ENCODE measurements around the gene PFN3. TPM values are rescaled to one million over a fixed set of nuclear protein-coding genes. Genes with fewer than 3 reads are reported as not detected.
A peak's percentile ranks its signal among the peaks of the same experiment; 100 is the strongest.
"Not testable (repeated sequence)": the region's sequence is repeated elsewhere in the genome, so short reads cannot be mapped to it uniquely, and the experiment has no call there.

Gene PFN3
- total RNA-seq, 1 donor from 2014 or later = not detected

DNA sequence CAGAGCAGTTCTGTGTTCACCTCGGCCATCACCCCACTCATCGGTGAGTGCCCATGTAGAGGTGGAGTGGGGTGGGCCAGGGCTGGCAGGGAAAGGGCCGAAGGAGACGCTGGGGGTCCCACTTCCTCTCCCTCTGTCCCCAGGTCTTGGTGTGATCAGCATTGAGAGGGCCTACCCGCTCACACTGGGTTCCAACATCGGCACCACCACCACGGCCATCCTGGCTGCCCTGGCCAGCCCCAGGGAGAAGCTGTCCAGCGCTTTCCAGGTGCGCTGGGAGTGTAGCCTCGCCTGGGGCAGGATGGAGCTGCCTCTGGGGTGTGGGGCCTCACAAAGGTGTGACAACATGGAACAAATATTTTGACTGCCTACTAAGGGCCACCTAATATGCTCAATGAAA is 3.7 kb downstream of the PFN3 start:
- no peak for DNase-seq (ENCODE audit: low read depth in 2 of 2)

DNA sequence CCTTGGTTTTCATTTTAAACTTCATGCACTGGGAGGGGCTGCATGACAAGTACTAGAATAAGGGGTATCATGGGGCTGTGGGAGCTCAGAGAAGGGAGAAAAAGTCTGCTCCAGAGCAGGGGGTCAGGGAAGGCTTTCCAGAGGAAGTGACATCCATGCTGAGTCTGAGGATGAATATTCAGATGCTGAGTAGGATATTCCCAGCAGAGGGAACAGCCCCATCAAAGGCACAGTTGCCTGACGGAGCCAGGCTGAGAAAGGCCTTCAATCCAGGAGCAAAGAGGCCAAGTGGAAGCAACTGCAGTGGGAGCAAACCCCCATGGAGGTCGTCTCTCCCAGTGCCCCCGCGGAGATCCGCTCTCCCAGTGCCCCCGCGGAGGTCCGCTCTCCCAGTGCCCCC is 4.4 kb downstream of the PFN3 start:
- no peak for DNase-seq (ENCODE audit: low read depth in 2 of 2)

DNA sequence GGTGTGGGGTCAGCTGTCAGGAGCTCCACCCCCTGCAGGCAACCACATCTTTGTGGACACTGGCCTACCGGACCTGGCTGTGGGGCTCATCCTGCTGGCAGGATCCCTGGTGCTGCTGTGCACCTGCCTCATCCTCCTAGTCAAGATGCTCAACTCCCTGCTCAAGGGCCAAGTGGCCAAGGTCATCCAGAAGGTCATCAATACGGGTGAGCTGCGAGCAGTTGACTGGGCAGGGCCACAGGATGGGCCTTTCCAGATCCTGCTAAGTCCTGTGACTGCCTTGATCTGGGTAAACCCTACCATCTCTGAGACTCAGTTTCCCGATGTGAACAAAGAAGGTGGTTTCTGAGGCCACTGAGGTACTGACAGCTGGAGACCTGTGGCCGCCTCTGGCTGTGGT is 6.5 kb downstream of the PFN3 start:
- no peak for DNase-seq (ENCODE audit: low read depth in 2 of 2)

DNA sequence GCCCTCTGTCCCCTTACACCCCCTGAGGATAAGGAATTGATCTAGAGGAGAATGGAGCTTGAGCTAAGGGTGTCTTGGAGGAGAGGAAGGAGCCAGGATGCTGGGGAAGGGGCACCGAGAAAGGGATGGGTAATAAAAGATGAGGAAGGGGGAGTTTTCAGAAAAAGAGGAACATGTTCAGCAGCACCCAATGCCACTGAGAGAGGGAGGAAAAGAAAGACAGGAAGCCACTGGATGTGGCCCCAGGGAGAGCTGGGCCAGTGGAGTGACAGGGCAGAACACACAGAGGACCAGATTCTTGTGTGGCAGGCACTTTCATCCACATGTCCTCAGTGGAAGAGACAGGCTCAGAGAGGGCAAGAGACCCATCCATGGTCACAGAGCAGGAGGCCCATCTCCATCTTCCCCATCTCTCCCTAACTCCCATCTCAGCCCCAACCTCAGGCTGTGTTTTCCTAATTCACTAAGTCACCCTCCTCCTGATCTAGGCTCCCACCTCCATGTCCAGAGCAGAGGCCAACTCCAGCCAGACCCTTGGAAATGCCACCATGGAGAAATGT is 7.2 kb downstream of the PFN3 start:
- no peak for DNase-seq (ENCODE audit: low read depth in 2 of 2)

DNA sequence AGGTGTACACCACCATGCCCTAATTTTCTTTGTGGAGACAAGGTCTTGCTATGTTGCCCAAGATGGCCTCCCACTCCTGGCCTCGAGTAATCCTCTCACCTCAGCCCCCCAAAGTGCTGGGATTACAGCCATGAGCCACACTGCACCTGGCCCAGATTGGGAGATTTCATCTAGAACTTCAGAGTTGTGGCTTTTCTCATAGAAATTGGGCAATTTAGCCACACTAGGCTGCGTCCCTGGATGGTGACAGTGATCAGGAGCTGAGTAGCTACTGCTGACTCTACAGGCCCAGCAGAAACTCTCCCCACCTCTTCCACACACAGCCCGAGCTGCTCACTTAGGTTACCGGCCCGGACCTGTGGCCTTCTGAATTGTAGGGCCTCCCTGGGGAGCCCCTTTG is 7.7 kb downstream of the PFN3 start:
- DNase-seq (ENCODE audit: low read depth in 2 of 2) = no peak

DNA sequence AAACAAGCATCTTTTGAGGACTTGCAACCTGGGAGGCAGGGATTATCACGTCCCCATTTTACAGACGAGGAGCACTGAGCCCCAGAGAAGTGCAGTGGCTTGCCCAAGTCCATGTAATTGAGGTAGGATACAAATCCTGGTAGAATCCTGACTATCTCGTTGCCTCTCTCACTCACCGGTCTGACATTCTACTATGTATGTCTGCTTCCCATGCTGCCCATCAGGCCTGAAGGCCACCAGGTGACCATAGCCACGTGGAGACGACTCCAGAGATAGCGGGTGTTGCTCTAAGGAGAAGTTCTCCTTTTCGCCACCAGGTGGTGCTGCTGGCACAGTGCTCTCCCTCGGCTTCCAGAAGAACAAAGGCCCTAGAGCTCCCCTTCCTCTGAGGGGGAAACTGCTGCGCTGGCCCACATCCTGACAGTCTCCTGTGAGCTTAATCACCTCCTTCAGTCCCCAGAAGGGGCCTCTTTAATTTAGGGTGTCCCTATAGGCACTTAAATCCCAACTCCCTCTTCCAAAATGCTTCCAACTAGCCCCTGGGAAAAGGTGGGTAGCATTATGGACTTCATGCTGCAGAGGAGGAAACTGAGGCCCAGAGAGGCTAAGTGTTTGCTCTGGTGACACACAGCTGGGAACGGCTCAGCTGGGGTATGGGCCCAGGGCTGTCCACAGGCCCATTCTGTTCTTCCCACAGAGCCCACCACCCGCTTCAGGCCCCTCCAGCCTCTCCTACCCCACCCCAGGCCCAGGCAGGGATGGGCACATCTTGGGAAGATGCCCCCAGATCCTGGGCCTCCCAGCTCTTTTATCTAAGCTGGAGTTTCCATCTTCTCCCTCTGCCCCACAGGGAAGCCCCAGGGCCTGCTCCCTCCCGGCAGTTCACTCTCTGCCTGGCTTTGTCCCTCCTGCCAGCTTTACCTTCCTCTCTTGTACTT is 9.8 kb downstream of the PFN3 start:
- DNase-seq (ENCODE audit: low read depth in 2 of 2) = peak; percentile 55 to 80

DNA sequence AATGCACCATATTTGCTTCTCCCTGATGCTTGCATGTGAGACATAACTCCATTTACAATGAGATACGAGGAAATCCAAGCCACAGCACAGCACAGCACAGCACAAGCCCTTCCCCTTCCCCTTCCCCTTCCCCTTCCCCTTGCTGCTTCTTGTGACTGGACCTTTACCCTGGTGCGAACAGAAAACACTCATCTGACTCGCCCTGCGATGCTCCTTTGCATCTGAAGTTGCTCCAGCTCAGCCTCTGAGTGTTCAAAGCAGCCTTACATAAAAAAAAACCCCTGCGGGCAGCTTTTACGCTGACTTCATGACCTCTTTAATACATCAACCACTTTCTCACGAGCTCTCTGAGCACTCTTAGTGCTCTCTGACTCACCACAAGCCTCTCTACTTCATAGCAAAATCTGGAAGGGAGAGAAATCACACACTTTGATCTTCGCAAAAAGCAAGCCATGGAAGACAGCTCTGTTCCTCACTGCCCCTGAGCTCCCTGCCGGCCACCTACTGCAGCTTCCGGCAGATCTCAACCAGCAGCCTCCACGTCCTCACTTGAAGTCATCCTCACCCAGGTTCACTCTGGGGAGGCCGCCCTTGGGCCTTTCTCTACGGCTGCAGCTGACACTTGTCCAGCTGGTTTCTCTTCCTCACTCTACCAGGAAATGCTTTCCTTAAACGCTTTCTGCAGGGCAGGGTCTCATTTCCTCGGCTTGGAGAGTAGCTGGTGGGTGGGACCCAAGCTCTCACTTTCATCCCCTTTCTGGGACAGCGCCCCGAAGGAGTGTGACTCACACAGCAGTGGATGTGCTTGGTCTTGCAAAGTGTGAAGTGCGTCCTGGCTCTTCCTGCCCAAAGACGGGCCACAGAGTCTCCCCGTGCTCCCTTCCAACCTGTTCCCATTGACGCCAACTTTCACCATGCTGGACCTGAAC is 11.0 kb downstream of the PFN3 start:
- peak in 1 of 2 donors; percentile 21 for DNase-seq (ENCODE audit: low read depth in 2 of 2)

DNA sequence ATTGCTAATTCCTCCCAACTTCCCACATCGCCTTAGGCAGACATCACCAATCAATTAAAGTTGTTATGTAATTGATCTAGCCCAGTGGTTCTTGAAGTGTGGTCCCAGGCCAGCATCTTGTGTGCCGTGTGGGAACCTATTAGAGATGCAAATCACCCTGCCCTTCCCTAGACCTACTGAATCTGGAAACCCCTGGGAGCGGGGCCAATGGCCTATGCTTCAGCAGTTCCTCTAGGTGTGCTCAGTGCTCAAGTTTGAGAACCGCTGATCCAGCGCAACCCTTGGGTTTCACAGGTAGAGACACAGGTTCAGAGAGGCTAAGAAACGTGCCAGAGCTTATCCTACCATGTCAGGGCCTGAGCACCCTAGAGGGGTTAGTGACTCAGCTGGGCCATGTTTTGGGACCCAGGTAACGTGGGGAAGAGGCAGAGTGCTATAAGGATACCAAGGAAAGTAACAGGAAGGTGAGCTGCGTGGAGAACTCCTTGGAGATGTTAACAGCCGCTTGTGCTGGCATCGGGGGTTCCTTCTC is 11.9 kb downstream of the PFN3 start:
- no peak for DNase-seq (ENCODE audit: low read depth in 2 of 2)

DNA sequence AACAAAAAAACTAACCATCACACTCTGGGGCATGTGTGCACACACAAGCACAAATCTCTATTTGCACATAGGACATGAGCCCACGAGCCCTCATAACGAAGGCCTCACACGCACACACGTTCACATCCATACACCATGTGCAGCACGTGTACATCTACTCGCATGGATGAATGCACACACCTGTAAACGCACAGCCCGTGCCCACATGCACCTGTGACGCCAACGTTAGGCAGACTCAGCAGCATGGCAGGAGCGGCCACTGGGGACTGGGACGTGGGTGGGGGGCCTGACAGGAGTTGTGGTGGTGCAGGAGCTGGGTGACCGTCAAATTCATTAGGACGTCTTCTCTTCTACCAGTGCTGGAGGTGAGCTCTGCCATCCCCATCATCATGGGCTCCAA is 13.1 kb downstream of the PFN3 start:
- no peak for DNase-seq (ENCODE audit: low read depth in 2 of 2)

DNA sequence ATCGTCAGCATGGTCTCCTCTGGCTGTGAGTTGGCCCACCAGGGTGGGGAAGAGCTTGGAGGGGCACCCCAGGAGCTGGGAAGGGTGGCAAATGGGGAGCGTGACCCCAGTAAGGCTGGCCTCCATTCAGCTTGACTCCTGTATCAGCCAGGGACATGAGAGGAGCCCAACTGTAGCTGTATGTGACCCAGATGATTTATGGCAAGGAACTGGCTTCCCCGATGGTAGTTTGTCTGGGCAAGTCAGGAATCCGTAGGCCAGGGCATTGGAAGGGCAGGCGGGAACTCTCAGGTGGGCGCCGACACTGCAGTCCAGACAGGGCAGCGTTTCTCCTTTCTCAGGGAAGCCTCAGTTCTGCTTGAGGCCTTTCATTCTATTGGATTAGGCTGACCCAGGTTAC is 13.9 kb downstream of the PFN3 start:
- no peak for DNase-seq (ENCODE audit: low read depth in 2 of 2)

DNA sequence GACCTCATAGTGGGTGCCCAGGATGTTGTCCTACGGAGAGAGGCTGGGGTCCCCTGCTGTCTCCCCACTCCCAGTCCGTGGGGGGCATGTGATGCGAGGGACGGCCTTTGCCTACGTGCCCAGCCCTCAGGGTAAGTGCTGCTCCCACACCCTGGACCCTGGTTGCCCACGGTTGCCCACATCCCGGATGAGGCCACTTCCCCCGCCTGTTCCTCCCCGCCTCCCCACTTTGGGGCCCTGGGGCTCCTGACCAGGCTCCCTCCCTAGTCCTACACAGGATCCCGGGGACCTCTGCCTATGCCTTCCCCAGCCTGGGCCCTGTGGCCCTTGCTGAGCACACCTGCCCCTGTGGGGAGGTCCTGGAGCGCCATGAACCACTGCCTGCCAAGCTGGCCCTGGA is 14.7 kb downstream of the PFN3 start:
- no peak for DNase-seq (ENCODE audit: low read depth in 2 of 2)

DNA sequence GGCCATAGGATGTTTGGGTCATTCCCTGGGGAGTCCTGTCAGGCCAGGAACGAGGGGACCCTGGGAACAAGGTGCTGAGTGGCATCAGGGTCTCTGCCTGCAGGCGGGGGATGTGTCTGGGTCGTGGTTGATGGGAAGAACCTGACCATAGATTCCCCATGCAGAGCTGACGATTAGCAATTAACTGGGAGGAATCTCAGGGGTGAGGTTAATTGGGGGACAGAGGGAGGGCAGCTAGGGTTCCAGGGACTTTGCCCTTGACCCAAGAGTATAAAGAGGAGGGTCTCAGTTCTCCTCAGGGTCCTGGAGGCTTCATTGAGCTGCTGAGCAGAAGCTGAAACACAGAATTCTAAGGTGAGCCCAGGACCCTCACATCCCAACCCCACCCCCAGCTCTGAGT is 16.3 kb downstream of the PFN3 start, which contains the start of gene SLC34A1:
Gene SLC34A1, plus strand, starts transcription at position 301 of the 400 bp plus-strand sequence. CDS start 1,308 bp downstream, outside the sequence.
- DNase-seq (ENCODE audit: low read depth in 2 of 2) = no peak

DNA sequence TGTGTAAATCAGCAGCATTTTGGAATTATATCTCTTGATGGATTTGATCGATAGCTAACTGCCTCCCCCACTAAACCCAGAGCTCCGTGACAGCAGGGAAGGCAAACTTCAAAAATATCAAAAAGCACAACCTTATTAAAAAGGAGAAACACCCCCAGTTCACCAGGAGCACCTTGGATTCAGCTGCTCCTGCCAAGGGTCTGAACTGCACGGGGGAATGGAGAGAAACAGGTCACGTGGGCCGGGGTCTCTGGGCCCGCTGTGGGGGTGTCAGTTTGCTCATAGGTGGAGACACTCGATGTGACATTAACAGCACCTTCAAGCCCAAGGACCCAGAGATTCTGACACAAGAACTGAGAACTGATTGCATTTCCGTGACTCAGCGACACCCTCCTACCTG is 17.3 kb downstream of the PFN3 start:
- no peak for DNase-seq (ENCODE audit: low read depth in 2 of 2)

DNA sequence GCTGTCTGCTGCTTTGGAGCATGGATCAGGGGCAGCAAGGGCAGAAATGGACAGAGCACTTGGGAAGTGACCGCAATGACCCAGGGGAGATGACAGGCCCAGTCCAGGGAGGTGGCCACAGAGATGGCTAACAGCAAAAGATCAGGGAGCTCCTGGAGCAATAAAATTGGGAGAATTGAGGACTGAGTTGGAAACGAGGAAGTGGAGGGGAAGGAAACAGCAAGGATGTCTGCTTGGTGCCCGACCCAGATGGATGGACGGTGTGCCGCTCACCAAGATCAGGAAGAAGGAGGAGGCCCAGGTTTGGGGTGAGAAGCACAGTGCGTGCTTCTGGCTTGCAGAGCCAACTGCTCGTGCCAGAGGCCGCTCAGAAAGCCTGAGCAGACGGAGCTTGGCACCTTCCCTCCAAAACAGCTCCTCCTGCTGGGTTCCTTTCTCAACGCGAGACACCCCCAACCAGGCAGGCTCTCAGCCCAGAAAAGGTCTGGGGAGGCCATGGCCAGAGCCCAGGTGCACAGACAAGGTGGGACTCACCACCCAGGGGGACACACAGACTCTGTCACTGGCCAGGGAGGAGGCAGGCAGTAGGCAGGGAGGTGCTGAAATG is 17.9 kb downstream of the PFN3 start:
- peak in 1 of 2 donors; percentile 44 for DNase-seq (ENCODE audit: low read depth in 2 of 2)

DNA sequence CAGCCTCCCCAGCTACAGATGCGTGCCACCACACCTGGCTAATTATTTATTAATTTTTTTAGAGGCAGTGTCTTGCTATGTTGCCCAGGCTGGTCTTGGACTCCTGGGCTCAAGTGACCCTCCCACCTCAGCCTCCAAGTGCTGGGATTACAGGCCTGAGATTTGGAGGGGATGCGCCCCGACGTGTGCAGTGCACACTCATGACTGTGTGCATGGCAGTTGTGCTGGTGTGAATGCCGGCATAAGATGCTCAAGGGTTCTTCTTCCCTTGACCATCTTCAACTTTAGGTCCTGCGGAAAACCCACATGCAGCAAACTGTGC is 19.7 kb downstream of the PFN3 start:
- DNase-seq (ENCODE audit: low read depth in 2 of 2) = no peak

DNA sequence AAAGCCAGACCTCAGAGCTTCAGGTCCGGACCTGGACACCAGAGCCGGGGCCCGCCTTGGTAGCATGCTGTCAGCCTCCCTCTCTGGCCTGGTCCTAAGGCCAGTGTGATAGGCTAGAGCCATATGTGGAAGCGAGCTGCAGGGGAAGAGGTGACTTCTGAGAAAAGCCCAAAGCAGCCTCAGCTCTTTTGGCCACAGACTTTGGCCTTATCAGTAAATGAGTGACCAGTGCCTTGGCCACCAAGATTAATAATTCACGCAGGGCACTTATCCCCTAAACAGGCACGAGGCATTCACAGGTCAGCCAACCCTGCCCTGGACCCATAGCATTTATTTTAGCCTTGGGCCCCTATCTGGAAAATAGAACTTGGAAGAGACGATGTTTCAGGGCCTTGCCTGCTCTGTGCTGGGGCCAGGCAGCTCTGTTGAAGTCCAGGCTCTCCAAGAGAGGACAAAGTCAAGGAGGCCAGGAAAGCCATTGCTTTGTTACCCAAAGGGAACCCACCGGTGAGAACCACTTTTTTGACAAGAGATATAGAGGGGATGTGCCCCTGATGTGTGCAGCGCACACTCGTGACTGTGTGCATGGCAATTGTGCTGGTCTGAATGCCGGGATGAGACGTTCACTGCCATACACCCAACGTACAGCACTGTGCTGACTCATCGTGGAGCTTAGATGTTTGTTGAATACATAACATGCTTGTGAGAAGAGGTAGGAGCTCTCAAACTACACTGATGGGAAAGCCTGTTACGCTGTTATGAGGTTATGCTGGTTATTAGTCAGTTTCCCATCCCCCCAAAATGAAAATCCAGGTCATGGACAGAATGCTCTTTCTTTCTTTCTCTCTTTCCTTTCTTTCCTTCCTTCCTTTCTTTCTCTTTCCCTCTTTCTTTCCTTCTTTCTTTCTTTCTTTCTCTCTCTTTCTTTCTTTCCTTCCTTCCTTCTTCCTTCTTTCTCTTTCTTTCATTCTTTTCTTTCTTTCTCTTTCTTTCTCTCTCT is 21.3 kb downstream of the PFN3 start:
- peak in 1 of 2 donors; percentile 32 for DNase-seq (ENCODE audit: low read depth in 2 of 2)

DNA sequence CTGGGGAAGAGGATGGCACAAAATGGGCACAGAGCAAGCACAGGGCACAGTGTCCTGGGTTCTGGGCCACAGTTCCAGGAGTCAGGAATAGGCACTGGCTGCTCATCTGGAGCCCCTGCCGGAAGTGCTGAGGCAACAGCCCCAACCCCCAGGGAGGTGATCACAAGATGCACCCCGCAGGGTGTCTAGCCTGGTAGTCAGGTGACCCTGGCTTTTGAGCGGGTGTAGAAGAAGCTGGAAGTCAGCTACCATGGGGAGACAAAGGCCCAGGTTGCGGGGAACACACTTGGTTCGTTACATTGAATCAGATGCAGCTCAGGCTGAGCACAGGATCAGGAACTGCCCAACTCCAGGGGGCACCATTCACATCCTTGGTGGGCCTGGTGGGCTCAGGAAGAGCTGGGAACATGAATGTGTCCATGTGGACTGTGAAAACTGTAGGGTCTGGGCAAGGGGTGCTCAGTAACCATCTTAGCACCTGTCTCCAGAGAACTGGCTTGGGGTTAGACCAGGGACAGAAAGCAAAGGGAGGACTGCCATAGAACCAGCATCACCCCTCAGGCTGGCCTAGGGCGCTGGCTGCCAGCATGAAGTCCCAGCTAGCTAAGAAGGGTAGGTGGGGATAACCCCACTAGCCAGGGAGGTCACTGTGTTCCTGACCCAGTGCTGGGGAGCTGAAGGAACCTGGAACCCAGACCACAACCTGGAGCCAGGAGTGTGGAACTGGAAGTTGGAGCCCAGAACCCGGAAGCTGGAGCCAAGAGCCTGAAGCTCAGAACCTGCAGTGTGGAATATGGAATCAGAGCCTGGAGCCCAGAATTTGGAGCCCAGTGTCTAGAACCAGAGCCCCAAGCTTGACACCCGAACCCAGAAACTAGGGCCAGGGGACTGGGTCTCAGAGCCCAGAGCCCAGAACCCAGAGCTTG is 22.3 kb downstream of the PFN3 start:
- DNase-seq (ENCODE audit: low read depth in 2 of 2) = no peak

DNA sequence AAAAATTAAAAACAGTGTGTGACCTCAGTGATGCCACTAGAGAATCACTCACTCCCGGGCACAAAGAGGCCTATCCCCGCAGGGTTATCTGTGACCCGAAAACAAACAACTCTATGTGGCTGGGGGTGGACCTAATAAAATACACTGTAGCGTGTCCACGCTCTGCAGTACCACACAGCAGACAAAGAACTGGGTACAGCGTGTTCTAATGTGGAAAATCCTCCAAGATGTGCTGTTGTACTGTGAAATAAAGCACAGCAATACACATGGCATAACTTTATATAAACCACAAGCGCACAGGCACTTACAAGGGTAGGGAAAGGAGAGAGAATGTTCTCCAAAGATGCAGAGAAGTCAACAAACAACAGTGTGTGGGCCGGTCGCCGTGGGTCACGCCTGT is 24.4 kb downstream of the PFN3 start:
- no peak for DNase-seq (ENCODE audit: low read depth in 2 of 2)

DNA sequence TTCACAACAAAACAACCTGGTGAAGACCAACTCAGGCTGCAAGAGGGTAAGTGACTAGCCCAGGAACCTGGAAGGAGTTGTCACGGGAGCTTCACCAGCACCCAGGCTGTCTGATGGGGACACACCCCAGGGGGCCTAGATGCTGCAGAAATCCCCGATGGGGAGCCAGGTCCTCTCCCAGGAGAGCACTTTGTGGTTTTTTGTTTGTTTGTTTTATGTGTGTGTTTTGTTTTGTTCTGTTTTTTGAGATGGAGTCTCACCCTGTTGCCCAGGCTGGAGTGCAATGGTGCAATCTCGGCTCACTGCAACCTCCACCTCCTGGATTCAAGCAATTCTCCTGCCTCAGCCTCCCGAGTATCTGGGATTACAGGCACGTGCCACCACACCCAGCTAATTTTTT is 24.9 kb downstream of the PFN3 start:
- DNase-seq (ENCODE audit: low read depth in 2 of 2) = not testable (repeated sequence)

Measured in dermis microvascular lymphatic vessel endothelial cell (primary cell).